ENCODE results near the gene XRRA1. TPM values are rescaled to one million over a fixed set of nuclear protein-coding genes. Genes with fewer than 3 reads are reported as not detected.

Gene XRRA1
- total and polyA plus RNA-seq, 2 of the 4 experiments (the other 2 are of a cell fraction): 5.4 to 6.3 TPM

DNA sequence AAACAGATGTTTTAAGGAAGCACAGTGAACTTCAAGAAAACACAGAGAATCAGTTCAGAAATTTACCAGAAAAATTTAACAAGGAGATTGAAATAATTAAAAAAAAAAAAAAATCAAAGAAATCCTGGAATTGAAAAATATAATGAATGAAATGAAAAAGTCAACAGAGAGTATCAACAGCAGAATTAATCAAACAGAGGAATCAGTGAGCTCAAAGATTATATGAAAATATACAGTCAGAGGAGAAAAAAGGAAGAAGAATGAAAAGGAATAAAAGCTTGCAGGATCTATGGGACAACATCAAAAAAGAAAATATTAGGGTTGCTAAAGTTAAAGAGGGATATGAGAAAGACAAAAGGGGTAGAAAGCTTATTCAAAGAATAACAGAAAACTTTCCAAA lies 82.3 kb downstream of the XRRA1 start:
- Histone ChIP-seq H2BK5ac (ENCODE audit: low read depth, low read length, poor library complexity, severe bottlenecking) (no peak overlapping the region), H3K18ac (ENCODE audit: low read depth, low read length) (no peak overlapping the region), H2AK9ac (replicated peaks; ENCODE audit: low read depth, low read length, poor library complexity) (no peak overlapping the region), H3K36me3 (ENCODE audit: control insufficient read depth, insufficient read depth, low read length) (peaks cover 26% of the 10 kb centered on the region), H3K4me3 (ENCODE audit: insufficient read depth, low read depth, low read length) (no peak overlapping the region), H2BK15ac (ENCODE audit: low read depth, low read length) (no peak overlapping the region), H3K4me1 (ENCODE audit: control insufficient read depth, insufficient read depth, low read length) (no peaks in the 10 kb centered on the region), H4K20me1 (ENCODE audit: insufficient read depth, low read length) (no peaks in the 10 kb centered on the region), H3K27ac (ENCODE audit: insufficient read depth, low read length) (no peak overlapping the region), H4K91ac (ENCODE audit: insufficient read depth, low read depth, low read length) (no peak overlapping the region), H3K9ac (ENCODE audit: low read depth, low read length) (no peak overlapping the region), H3K9me1 (ENCODE audit: insufficient read depth, low read length) (no peaks in the 10 kb centered on the region; the same call in 1 of the 2 replicates), H3K79me1 (ENCODE audit: low read depth in 1 of 2, low read length in 2 of 2) (no peaks in the 10 kb centered on the region; a peak in 2 of 4 replicates), H4K5ac (ENCODE audit: low read depth, low read length) (no peak overlapping the region), H3K23ac (ENCODE audit: low read depth, low read length) (no peak overlapping the region), H2BK120ac (ENCODE audit: low read depth, low read length) (no peak overlapping the region), H3K14ac (replicated peaks; ENCODE audit: low read depth, low read length) (no peak overlapping the region), H3K9me3 (ENCODE audit: control insufficient read depth, insufficient read depth, low read length) (peaks cover 49% of the 10 kb centered on the region), H3K56ac (ENCODE audit: extremely low read depth, insufficient read depth, low read length) (no peak overlapping the region), H2BK20ac (ENCODE audit: low read depth, low read length) (no peak overlapping the region), H2AK5ac (ENCODE audit: low read depth, low read length) (no peak overlapping the region), H3K27me3 (ENCODE audit: control insufficient read depth, insufficient read depth, low read length) (no peaks in the 10 kb centered on the region), H4K8ac (ENCODE audit: low read depth in 2 of 2, low read length in 2 of 2) (no peak overlapping the region), H3K4ac (ENCODE audit: low read depth, low read length) (no peak overlapping the region), H2AFZ (replicated peaks; ENCODE audit: low read length, poor library complexity) (no peak overlapping the region), H3K4me2 (ENCODE audit: low read depth, low read length) (no peak overlapping the region)
- DNase-seq (no peak), ATAC-seq (ENCODE audit: low read depth) (no peak)
- TF ChIP-seq, protein P1, sequence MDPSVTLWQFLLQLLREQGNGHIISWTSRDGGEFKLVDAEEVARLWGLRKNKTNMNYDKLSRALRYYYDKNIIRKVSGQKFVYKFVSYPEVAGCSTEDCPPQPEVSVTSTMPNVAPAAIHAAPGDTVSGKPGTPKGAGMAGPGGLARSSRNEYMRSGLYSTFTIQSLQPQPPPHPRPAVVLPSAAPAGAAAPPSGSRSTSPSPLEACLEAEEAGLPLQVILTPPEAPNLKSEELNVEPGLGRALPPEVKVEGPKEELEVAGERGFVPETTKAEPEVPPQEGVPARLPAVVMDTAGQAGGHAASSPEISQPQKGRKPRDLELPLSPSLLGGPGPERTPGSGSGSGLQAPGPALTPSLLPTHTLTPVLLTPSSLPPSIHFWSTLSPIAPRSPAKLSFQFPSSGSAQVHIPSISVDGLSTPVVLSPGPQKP (IDR thresholded peaks at IDR 0.05; ENCODE audit: borderline replicate concordance, low read depth, low read length): no peak
- TF ChIP-seq RFX5 (IDR thresholded peaks at IDR 0.05; ENCODE audit: low read depth, low read length) (no peak), BHLHE40 (IDR thresholded peaks at IDR 0.05; ENCODE audit: low read depth, low read length) (no peak)
- POLR2A ChIA-PET (ENCODE audit: unreplicated experiment): no interaction called here
- dilution Hi-C loops (cut with HindIII; ENCODE audit: low sequenced_read_pairs, unreplicated experiment): no loop called here
- CTCF ChIA-PET: no interaction called here
- in situ Hi-C loops (cut with MboI; ENCODE audit: low sequenced_read_pairs): loop anchor here (25.0 kb wide), 1 partner anchor 254 kb away; no protein-coding TSS in a partner anchor
- intact Hi-C loops (cut with micrococcal nuclease): no loop called here
- no TSS peak for BruUV-seq (replicated peaks)
